HEK293 (cell line): Measurements from ENCODE around the gene EYA3.

Experiments used
- GLI2 ChIP-seq: fragments of 450-650 bp; formaldehyde crosslinking; IDR thresholded peaks from 2 replicates; pipeline ENCODE4; 2017; ENCODE audit warnings: missing biosample characterization, missing genetic modification characterization, low read depth, borderline replicate concordance
- GLI4 ChIP-seq: fragments of 450-650 bp; formaldehyde crosslinking; IDR thresholded peaks from 2 replicates; pipeline ENCODE4 v1.5.1; 2016; ENCODE audit warnings: missing biosample characterization, missing genetic modification characterization
- GLIS1 ChIP-seq: fragments of 450-650 bp; formaldehyde crosslinking; IDR thresholded peaks from 2 replicates; pipeline ENCODE4 v1.5.1; 2016; ENCODE audit warnings: missing biosample characterization, missing genetic modification characterization
- GLIS2 ChIP-seq: fragments of 450-650 bp; formaldehyde crosslinking; IDR thresholded peaks from 2 replicates; pipeline ENCODE4 v1.5.1; 2016; ENCODE audit warnings: missing biosample characterization, missing genetic modification characterization
- KLF10 ChIP-seq: fragments of 450-650 bp; IDR thresholded peaks from 2 replicates; pipeline ENCODE4 v1.5.1; 2018; ENCODE audit warnings: missing biosample characterization, mild to moderate bottlenecking, missing genetic modification characterization
- KLF16 ChIP-seq: fragments of 450-650 bp; formaldehyde crosslinking; IDR thresholded peaks from 2 replicates; pipeline ENCODE4 v1.5.1; 2017; ENCODE audit warnings: missing biosample characterization, missing genetic modification characterization
- PBX3 ChIP-seq: sonication (generic); formaldehyde crosslinking; IDR thresholded peaks from 2 replicates; pipeline ENCODE4 v1.8.1; 2022; ENCODE audit warnings: mild to moderate bottlenecking, moderate library complexity, missing genetic modification reagents
- REST ChIP-seq: fragments of 450-650 bp; formaldehyde crosslinking; IDR thresholded peaks from 2 replicates; pipeline ENCODE4 v1.5.1; 2016; ENCODE audit warnings: missing biosample characterization, missing genetic modification characterization
- SETDB1 ChIP-seq: IDR thresholded peaks from one replicate; pipeline ENCODE4 v1.6.1; 2017; ENCODE audit warnings: mild to moderate bottlenecking, low read length, moderate library complexity, mixed read lengths; ENCODE audit not compliant: insufficient read length
- YY2 ChIP-seq: fragments of 450-650 bp; formaldehyde crosslinking; IDR thresholded peaks from 2 replicates; pipeline ENCODE4 v1.5.1; 2016; ENCODE audit warnings: missing biosample characterization, missing genetic modification characterization
- ZBTB1 ChIP-seq: fragments of 450-650 bp; formaldehyde crosslinking; IDR thresholded peaks from 2 replicates; pipeline ENCODE4 v1.5.1; 2016; ENCODE audit warnings: missing biosample characterization, missing genetic modification characterization
- ZBTB17 ChIP-seq: fragments of 450-650 bp; formaldehyde crosslinking; IDR thresholded peaks from 2 replicates; pipeline ENCODE4 v1.5.1; 2016; ENCODE audit warnings: missing biosample characterization, missing genetic modification characterization
- ZBTB7A ChIP-seq: fragments of 450-650 bp; formaldehyde crosslinking; IDR thresholded peaks from 2 replicates; pipeline ENCODE4 v1.5.1; 2016; ENCODE audit warnings: low read depth, missing biosample characterization, missing genetic modification characterization
- ZFP3 ChIP-seq: fragments of 450-650 bp; formaldehyde crosslinking; IDR thresholded peaks from 2 replicates; pipeline ENCODE4 v1.5.1; 2016; ENCODE audit warnings: low read depth, missing biosample characterization, missing genetic modification characterization
- ZNF114 ChIP-seq: fragments of 450-650 bp; formaldehyde crosslinking; IDR thresholded peaks from 2 replicates; pipeline ENCODE4 v1.5.0; 2017; ENCODE audit warnings: missing biosample characterization, missing genetic modification characterization
- ZNF133 ChIP-seq: fragments of 450-650 bp; formaldehyde crosslinking; IDR thresholded peaks from 2 replicates; pipeline ENCODE4 v1.5.1; 2016; ENCODE audit warnings: missing biosample characterization, missing genetic modification characterization
- ZNF174 ChIP-seq: fragments of 450-650 bp; formaldehyde crosslinking; IDR thresholded peaks from 2 replicates; pipeline ENCODE4 v1.5.0; 2017; ENCODE audit warnings: missing biosample characterization, mild to moderate bottlenecking, missing genetic modification characterization
- ZNF221 ChIP-seq: fragments of 450-650 bp; formaldehyde crosslinking; IDR thresholded peaks from 2 replicates; pipeline ENCODE4 v1.5.1; 2017; ENCODE audit warnings: missing biosample characterization, missing genetic modification characterization, borderline replicate concordance
- ZNF24 ChIP-seq: fragments of 450-650 bp; formaldehyde crosslinking; IDR thresholded peaks from 2 replicates; pipeline ENCODE4 v1.5.1; 2016; ENCODE audit warnings: missing biosample characterization, missing genetic modification characterization
- ZNF266 ChIP-seq: fragments of 450-650 bp; formaldehyde crosslinking; IDR thresholded peaks from 2 replicates; pipeline ENCODE4 v1.5.1; 2016; ENCODE audit warnings: missing biosample characterization, missing genetic modification characterization, low read depth
- ZNF335 ChIP-seq: fragments of 450-650 bp; formaldehyde crosslinking; conservative IDR thresholded peaks from 2 replicates; pipeline ENCODE4 v1.5.1; 2016; ENCODE audit warnings: missing biosample characterization, missing genetic modification characterization
- ZNF366 ChIP-seq: fragments of 450-650 bp; formaldehyde crosslinking; conservative IDR thresholded peaks from 2 replicates; pipeline ENCODE4 v1.5.1; 2016; ENCODE audit warnings: missing biosample characterization, missing genetic modification characterization
- ZNF426 ChIP-seq: fragments of 450-650 bp; formaldehyde crosslinking; IDR thresholded peaks from 2 replicates; pipeline ENCODE4 v1.5.1; 2017; ENCODE audit warnings: missing biosample characterization, missing genetic modification characterization, mild to moderate bottlenecking, inconsistent platforms, moderate library complexity
- ZNF513 ChIP-seq: fragments of 450-650 bp; IDR thresholded peaks from 2 replicates; pipeline ENCODE4 v1.5.1; 2018; ENCODE audit warnings: missing biosample characterization, missing genetic modification characterization
- ZNF514 ChIP-seq: fragments of 450-650 bp; formaldehyde crosslinking; IDR thresholded peaks from 2 replicates; pipeline ENCODE4 v1.5.1; 2016; ENCODE audit warnings: missing biosample characterization, missing genetic modification characterization
- ZNF544 ChIP-seq: fragments of 450-650 bp; formaldehyde crosslinking; IDR thresholded peaks from 2 replicates; pipeline ENCODE4 v1.5.0; 2017; ENCODE audit warnings: missing biosample characterization, missing genetic modification characterization
- ZNF629 ChIP-seq: fragments of 450-650 bp; formaldehyde crosslinking; IDR thresholded peaks from 2 replicates; pipeline ENCODE4 v1.5.1; 2017; ENCODE audit warnings: missing biosample characterization, missing genetic modification characterization
- ZNF660 ChIP-seq: fragments of 450-650 bp; IDR thresholded peaks from 2 replicates; pipeline ENCODE4 v1.5.1; 2018; ENCODE audit warnings: missing biosample characterization, mild to moderate bottlenecking, missing genetic modification characterization
- ZNF664 ChIP-seq: fragments of 450-650 bp; formaldehyde crosslinking; IDR thresholded peaks from 2 replicates; pipeline ENCODE4 v1.5.1; 2016; ENCODE audit warnings: missing biosample characterization, missing genetic modification characterization
- ZNF747 ChIP-seq: fragments of 450-650 bp; formaldehyde crosslinking; IDR thresholded peaks from 2 replicates; pipeline ENCODE4 v1.5.1; 2016; ENCODE audit warnings: missing biosample characterization, missing genetic modification characterization
- ZNF791 ChIP-seq: fragments of 450-650 bp; formaldehyde crosslinking; IDR thresholded peaks from 2 replicates; pipeline ENCODE4 v1.5.1; 2016; ENCODE audit warnings: missing biosample characterization, missing genetic modification characterization
- ZNF837 ChIP-seq: fragments of 450-650 bp; formaldehyde crosslinking; IDR thresholded peaks from 2 replicates; pipeline ENCODE4 v1.5.1; 2016; ENCODE audit warnings: missing biosample characterization, missing genetic modification characterization
- ZSCAN23 ChIP-seq: fragments of 450-650 bp; formaldehyde crosslinking; IDR thresholded peaks from 2 replicates; pipeline ENCODE4 v1.5.1; 2016; ENCODE audit warnings: missing biosample characterization, missing genetic modification characterization
- TF ChIP-seq, protein P1 (sequence below): fragments of 450-650 bp; formaldehyde crosslinking; IDR thresholded peaks from 2 replicates; pipeline ENCODE4 v1.5.1; 2016; ENCODE audit warnings: missing biosample characterization, missing genetic modification characterization
- TF ChIP-seq, protein P2 (sequence below): fragments of 450-650 bp; formaldehyde crosslinking; IDR thresholded peaks from 2 replicates; pipeline ENCODE4 v1.5.1; 2016; ENCODE audit warnings: missing biosample characterization, missing genetic modification characterization

Gene EYA3

GRCh38 chr1:27981145-27981544, 107.3 kb downstream of the EYA3 start (continued):
- TF ChIP-seq REST (tag by site-specific recombination) (no peak), ZBTB7A (tag by site-specific recombination) (no peak), ZSCAN23 (no peak), ZNF221 (tag by site-specific recombination) (no peak), ZFP3 (tag by site-specific recombination) (no peak), PBX3 (CRISPR knock-in tag) (no peak), ZNF426 (no peak), KLF16 (tag by site-specific recombination) (no peak), ZNF114 (tag by site-specific recombination) (no peak), SETDB1 (no peak), GLI4 (no peak), ZNF664 (no peak), GLIS2 (tag by site-specific recombination) (no peak), ZNF544 (tag by site-specific recombination) (no peak), ZNF513 (tag by site-specific recombination) (no peak), ZNF747 (tag by site-specific recombination) (no peak), GLIS1 (tag by site-specific recombination) (peak; percentile 40), ZNF629 (tag by site-specific recombination) (peak; percentile 45), GLI2 (tag by site-specific recombination) (no peak), ZNF660 (tag by site-specific recombination) (0 out of 2 replicates have a peak, but pooled peaks have one; percentile 33), ZNF837 (no peak), ZNF174 (no peak), ZBTB1 (tag by site-specific recombination) (no peak), KLF10 (tag by site-specific recombination) (no peak), ZNF335 (no peak), ZBTB17 (tag by site-specific recombination) (peak; percentile 75), ZNF791 (tag by site-specific recombination) (no peak), ZNF266 (tag by site-specific recombination) (no peak), ZNF133 (tag by site-specific recombination) (no peak), ZNF24 (tag by site-specific recombination) (no peak), YY2 (tag by site-specific recombination) (no peak), ZNF366 (no peak), ZNF514 (tag by site-specific recombination) (no peak)
- TF ChIP-seq, protein P1, sequence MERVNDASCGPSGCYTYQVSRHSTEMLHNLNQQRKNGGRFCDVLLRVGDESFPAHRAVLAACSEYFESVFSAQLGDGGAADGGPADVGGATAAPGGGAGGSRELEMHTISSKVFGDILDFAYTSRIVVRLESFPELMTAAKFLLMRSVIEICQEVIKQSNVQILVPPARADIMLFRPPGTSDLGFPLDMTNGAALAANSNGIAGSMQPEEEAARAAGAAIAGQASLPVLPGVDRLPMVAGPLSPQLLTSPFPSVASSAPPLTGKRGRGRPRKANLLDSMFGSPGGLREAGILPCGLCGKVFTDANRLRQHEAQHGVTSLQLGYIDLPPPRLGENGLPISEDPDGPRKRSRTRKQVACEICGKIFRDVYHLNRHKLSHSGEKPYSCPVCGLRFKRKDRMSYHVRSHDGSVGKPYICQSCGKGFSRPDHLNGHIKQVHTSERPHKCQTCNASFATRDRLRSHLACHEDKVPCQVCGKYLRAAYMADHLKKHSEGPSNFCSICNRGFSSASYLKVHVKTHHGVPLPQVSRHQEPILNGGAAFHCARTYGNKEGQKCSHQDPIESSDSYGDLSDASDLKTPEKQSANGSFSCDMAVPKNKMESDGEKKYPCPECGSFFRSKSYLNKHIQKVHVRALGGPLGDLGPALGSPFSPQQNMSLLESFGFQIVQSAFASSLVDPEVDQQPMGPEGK (tag by site-specific recombination), result no peak
- TF ChIP-seq, protein P2, sequence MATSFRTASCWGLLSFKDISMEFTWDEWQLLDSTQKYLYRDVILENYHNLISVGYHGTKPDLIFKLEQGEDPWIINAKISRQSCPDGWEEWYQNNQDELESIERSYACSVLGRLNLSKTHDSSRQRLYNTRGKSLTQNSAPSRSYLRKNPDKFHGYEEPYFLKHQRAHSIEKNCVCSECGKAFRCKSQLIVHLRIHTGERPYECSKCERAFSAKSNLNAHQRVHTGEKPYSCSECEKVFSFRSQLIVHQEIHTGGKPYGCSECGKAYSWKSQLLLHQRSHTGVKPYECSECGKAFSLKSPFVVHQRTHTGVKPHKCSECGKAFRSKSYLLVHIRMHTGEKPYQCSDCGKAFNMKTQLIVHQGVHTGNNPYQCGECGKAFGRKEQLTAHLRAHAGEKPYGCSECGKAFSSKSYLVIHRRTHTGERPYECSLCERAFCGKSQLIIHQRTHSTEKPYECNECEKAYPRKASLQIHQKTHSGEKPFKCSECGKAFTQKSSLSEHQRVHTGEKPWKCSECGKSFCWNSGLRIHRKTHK (tag by site-specific recombination), result no peak
